Measurements from ENCODE around the gene DGCR8. TPM values are rescaled to one million over a fixed set of nuclear protein-coding genes. Genes with fewer than 3 reads are reported as not detected.

Gene DGCR8
- total RNA-seq, 1 experiment from 2014 or later: 34.7 TPM

- CTCF ChIA-PET: no interaction called here
Measured at GRCh38 chr22:20043057-20043996, 36.7 kb upstream of the DGCR8 start.

GRCh38 chr22:20043997-20044342 is 36.1 kb upstream of the DGCR8 start:
- BruUV-seq (replicated peaks): no TSS peak
- Histone ChIP-seq H3K27me3 (ENCODE audit: insufficient read depth, low read depth) (no peaks in the 10 kb centered on the region), H4K20me1 (ENCODE audit: insufficient read depth) (no peaks in the 10 kb centered on the region), H3F3A (ENCODE audit: insufficient read depth, low read depth) (no peaks in the 10 kb centered on the region), H3K4me1 (replicated peaks; ENCODE audit: insufficient read depth) (no peaks in the 10 kb centered on the region), H3K36me3 (ENCODE audit: low read depth) (no peaks in the 10 kb centered on the region), H3K79me2 (ENCODE audit: low read depth) (no peaks in the 10 kb centered on the region), H3K9me2 (ENCODE audit: insufficient read depth) (no peaks in the 10 kb centered on the region), H3K4me2 (no peak overlapping the region), H3K27ac (no peak overlapping the region), H3K9me3 (ENCODE audit: insufficient read depth, low read depth) (no peaks in the 10 kb centered on the region), H3K4me3 (no peak overlapping the region), H2AFZ (no peak overlapping the region)
- ChIA-PET POLR2A (ENCODE audit: unreplicated experiment) (no interaction called here), CTCF (no interaction called here)
- no peak for DNase-seq
- TF ChIP-seq CTCF (conservative IDR thresholded peaks at IDR 0.05): no peak
- no peak for TF ChIP-seq EZH2 (IDR thresholded peaks at IDR 0.05; ENCODE audit: low read depth)
- intact Hi-C loops (cut with micrococcal nuclease; ENCODE audit: unreplicated experiment): no loop called here

More at GRCh38 chr22:20043057-20043996, 36.7 kb upstream of the DGCR8 start:
- no peak overlapping the region for H2AFZ ChIP-seq
- no peak overlapping the region for H3K4me3 ChIP-seq
- BruUV-seq (replicated peaks): no TSS peak
- no peaks in the 10 kb centered on the region for H3K27me3 ChIP-seq (ENCODE audit: insufficient read depth, low read depth)
- intact Hi-C loops (cut with micrococcal nuclease; ENCODE audit: unreplicated experiment): no loop called here
- no peaks in the 10 kb centered on the region for H3F3A ChIP-seq (ENCODE audit: insufficient read depth, low read depth)
- POLR2A ChIA-PET (ENCODE audit: unreplicated experiment): no interaction called here
- H3K9me2 ChIP-seq (ENCODE audit: insufficient read depth): no peaks in the 10 kb centered on the region
- no peak overlapping the region for H3K4me2 ChIP-seq
- no peak overlapping the region for H3K27ac ChIP-seq
- no peaks in the 10 kb centered on the region for H3K36me3 ChIP-seq (ENCODE audit: low read depth)
- H3K4me1 ChIP-seq (replicated peaks; ENCODE audit: insufficient read depth): no peaks in the 10 kb centered on the region
- no peaks in the 10 kb centered on the region for H4K20me1 ChIP-seq (ENCODE audit: insufficient read depth)
- H3K79me2 ChIP-seq (ENCODE audit: low read depth): no peaks in the 10 kb centered on the region
- no peak for TF ChIP-seq EZH2 (IDR thresholded peaks at IDR 0.05; ENCODE audit: low read depth)
- TF ChIP-seq CTCF (conservative IDR thresholded peaks at IDR 0.05): no peak
- H3K9me3 ChIP-seq (ENCODE audit: insufficient read depth, low read depth): no peaks in the 10 kb centered on the region
- no peak for DNase-seq

GRCh38 chr22:20044495-20045151 is 35.4 kb upstream of the DGCR8 start:
- POLR2A ChIA-PET (ENCODE audit: unreplicated experiment): no interaction called here
- intact Hi-C loops (cut with micrococcal nuclease; ENCODE audit: unreplicated experiment): no loop called here
- Histone ChIP-seq H3K9me3 (ENCODE audit: insufficient read depth, low read depth) (no peaks in the 10 kb centered on the region), H4K20me1 (ENCODE audit: insufficient read depth) (no peaks in the 10 kb centered on the region), H3F3A (ENCODE audit: insufficient read depth, low read depth) (no peaks in the 10 kb centered on the region), H3K36me3 (ENCODE audit: low read depth) (no peaks in the 10 kb centered on the region), H3K4me1 (replicated peaks; ENCODE audit: insufficient read depth) (no peaks in the 10 kb centered on the region), H3K9me2 (ENCODE audit: insufficient read depth) (no peaks in the 10 kb centered on the region), H3K4me2 (no peak overlapping the region), H2AFZ (no peak overlapping the region), H3K4me3 (no peak overlapping the region), H3K79me2 (ENCODE audit: low read depth) (no peaks in the 10 kb centered on the region), H3K27ac (no peak overlapping the region), H3K27me3 (ENCODE audit: insufficient read depth, low read depth) (no peaks in the 10 kb centered on the region)
- DNase-seq: no peak
- no TSS peak for BruUV-seq (replicated peaks)
- CTCF ChIA-PET: no interaction called here
- TF ChIP-seq EZH2 (IDR thresholded peaks at IDR 0.05; ENCODE audit: low read depth) (no peak), CTCF (conservative IDR thresholded peaks at IDR 0.05) (no peak)

Data from PC-9 (cell line).